ENCODE results near the gene NSD2. TPM values are rescaled to one million over a fixed set of nuclear protein-coding genes. Genes with fewer than 3 reads are reported as not detected.
"Not testable (repeated sequence)": the region's sequence is repeated elsewhere in the genome, so short reads cannot be mapped to it uniquely, and the experiment has no call there.

NSD2 gene
- total RNA-seq, 1 donor from 2014 or later, result 212 TPM

GRCh38 chr4:1842339-1842895 is 28.8 kb upstream of the NSD2 start:
- TF ChIP-seq CTCF (IDR thresholded peaks at IDR 0.05; ENCODE audit: unreplicated experiment), result no peak
- Mint-ChIP-seq H3K27me3 (no peaks in the 10 kb centered on the region), H3K36me3 (ENCODE audit: insufficient read depth) (peaks cover 9% of the 10 kb centered on the region), H3K4me1 (ENCODE audit: low read depth) (no peaks in the 10 kb centered on the region), H3K4me3 (ENCODE audit: low read depth) (no peak overlapping the region), H3K9me3 (ENCODE audit: low read depth) (no peaks in the 10 kb centered on the region), H3K27ac (no peak overlapping the region)
- no peak for DNase-seq (ENCODE audit: low spot score, unreplicated experiment)

DNA sequence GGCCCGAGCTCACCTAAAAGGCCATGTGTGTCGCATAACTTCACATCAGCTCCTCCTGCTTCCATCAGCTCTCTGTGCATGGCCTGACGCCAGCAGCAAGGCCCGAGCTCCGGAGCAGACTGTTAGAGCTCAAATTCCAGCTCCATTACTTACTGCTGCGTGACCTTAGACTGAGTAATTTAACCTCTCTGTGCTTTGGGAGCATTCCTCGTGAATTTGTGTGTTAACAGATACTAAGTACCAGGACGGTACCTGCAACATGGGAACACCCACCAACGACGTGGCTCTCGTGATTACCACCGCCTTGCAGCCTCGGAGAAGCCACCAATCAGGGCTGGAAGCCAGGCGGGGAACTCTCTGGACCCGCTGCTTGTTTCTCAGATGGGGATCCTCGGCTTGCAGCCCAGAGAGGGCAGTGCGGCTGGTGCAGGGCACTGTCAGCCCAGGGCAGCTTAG is 28.2 kb upstream of the NSD2 start:
- no peak overlapping the region for H3K4me3 Mint-ChIP-seq (ENCODE audit: low read depth)
- DNase-seq (ENCODE audit: low spot score, unreplicated experiment), result no peak
- TF ChIP-seq CTCF (IDR thresholded peaks at IDR 0.05; ENCODE audit: unreplicated experiment), result no peak
- no peaks in the 10 kb centered on the region for H3K27me3 Mint-ChIP-seq
- H3K36me3 Mint-ChIP-seq (ENCODE audit: insufficient read depth), result peaks cover 9% of the 10 kb centered on the region
- H3K4me1 Mint-ChIP-seq (ENCODE audit: low read depth), result no peaks in the 10 kb centered on the region
- H3K27ac Mint-ChIP-seq, result no peak overlapping the region
- no peaks in the 10 kb centered on the region for H3K9me3 Mint-ChIP-seq (ENCODE audit: low read depth)

DNA sequence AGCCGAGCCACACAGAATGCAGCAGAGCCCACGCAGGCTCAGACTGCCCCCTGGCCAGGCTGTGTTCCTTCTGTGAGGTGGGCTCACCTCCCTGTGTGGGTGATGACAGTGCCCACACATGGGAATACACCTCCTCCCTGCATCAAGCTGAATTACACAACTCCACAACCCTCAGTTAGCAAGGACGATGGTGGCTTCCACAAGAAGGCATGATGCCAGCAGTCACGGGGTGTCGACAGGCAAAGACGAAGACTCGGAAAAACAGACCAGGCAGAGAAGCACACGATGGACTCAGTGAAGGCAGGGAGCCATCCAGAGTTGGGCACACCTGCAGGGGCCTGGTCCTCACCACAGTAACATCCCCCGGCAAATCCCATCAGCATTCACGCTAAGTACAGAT is 27.3 kb upstream of the NSD2 start:
- Mint-ChIP-seq H3K27me3 (no peaks in the 10 kb centered on the region), H3K36me3 (ENCODE audit: insufficient read depth) (peaks cover 8% of the 10 kb centered on the region), H3K27ac (no peak overlapping the region), H3K4me1 (ENCODE audit: low read depth) (no peaks in the 10 kb centered on the region), H3K4me3 (ENCODE audit: low read depth) (no peak overlapping the region), H3K9me3 (ENCODE audit: low read depth) (no peaks in the 10 kb centered on the region)
- DNase-seq (ENCODE audit: low spot score, unreplicated experiment), result no peak
- no peak for TF ChIP-seq CTCF (IDR thresholded peaks at IDR 0.05; ENCODE audit: unreplicated experiment)

- not testable (repeated sequence) for DNase-seq (ENCODE audit: low spot score, unreplicated experiment); H3K4me3 Mint-ChIP-seq (ENCODE audit: low read depth); H3K9me3 Mint-ChIP-seq (ENCODE audit: low read depth); H3K27me3 Mint-ChIP-seq; H3K36me3 Mint-ChIP-seq (ENCODE audit: insufficient read depth); H3K4me1 Mint-ChIP-seq (ENCODE audit: low read depth); H3K27ac Mint-ChIP-seq
Observed at GRCh38 chr4:1844618-1845017, 26.6 kb upstream of the NSD2 start.

- no peak overlapping the region for H3K27ac Mint-ChIP-seq
- TF ChIP-seq CTCF (IDR thresholded peaks at IDR 0.05; ENCODE audit: unreplicated experiment), result no peak
- peaks cover 1% of the 10 kb centered on the region for H3K36me3 Mint-ChIP-seq (ENCODE audit: insufficient read depth)
- H3K4me1 Mint-ChIP-seq (ENCODE audit: low read depth), result no peaks in the 10 kb centered on the region
- H3K27me3 Mint-ChIP-seq, result no peaks in the 10 kb centered on the region
- H3K9me3 Mint-ChIP-seq (ENCODE audit: low read depth), result no peaks in the 10 kb centered on the region
- no peak overlapping the region for H3K4me3 Mint-ChIP-seq (ENCODE audit: low read depth)
- no peak for DNase-seq (ENCODE audit: low spot score, unreplicated experiment)
Observed at GRCh38 chr4:1846580-1846979, 24.6 kb upstream of the NSD2 start.

DNA sequence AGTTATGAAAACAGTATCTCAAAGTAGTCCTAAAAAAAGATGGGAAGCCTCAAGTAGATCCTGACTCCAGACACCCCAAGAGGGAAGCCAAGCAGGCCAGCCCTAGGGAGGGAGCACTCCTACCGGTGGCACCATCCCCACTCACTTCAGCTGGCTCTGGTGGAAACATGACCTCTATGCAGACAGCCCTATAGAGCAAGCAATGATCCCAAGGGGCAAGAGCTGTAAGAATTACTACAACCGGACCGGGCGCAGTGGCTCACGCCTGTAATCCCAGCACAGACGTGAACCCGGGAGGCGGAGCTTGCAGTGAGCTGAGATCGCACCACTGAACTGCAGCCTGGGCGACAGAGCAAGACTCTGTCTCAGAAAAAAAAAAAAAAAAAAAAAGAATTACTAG is 20.9 kb upstream of the NSD2 start:
- no peak for DNase-seq (ENCODE audit: low spot score, unreplicated experiment)
- no peak overlapping the region for H3K4me3 Mint-ChIP-seq (ENCODE audit: low read depth)
- H3K9me3 Mint-ChIP-seq (ENCODE audit: low read depth), result no peaks in the 10 kb centered on the region
- H3K27me3 Mint-ChIP-seq, result no peaks in the 10 kb centered on the region
- peaks cover 1% of the 10 kb centered on the region for H3K36me3 Mint-ChIP-seq (ENCODE audit: insufficient read depth)
- H3K27ac Mint-ChIP-seq, result no peak overlapping the region
- TF ChIP-seq CTCF (IDR thresholded peaks at IDR 0.05; ENCODE audit: unreplicated experiment), result no peak
- peaks cover 9% of the 10 kb centered on the region for H3K4me1 Mint-ChIP-seq (ENCODE audit: low read depth)

Data from progenitor cell of endocrine pancreas (in vitro differentiated cells).